SH-SY5Y (cell line): ENCODE data around the gene MTMR12.

Experiments
- GATA2 ChIP-seq: IDR thresholded peaks from 2 replicates; pipeline ENCODE4 v1.6.1; 2011; ENCODE audit warnings: mild to moderate bottlenecking, low read depth, low read length
- GATA3 ChIP-seq: IDR thresholded peaks from 2 replicates; pipeline ENCODE4 v1.6.1; 2011; ENCODE audit warnings: low read depth, mild to moderate bottlenecking, low read length, moderate library complexity

DNA sequence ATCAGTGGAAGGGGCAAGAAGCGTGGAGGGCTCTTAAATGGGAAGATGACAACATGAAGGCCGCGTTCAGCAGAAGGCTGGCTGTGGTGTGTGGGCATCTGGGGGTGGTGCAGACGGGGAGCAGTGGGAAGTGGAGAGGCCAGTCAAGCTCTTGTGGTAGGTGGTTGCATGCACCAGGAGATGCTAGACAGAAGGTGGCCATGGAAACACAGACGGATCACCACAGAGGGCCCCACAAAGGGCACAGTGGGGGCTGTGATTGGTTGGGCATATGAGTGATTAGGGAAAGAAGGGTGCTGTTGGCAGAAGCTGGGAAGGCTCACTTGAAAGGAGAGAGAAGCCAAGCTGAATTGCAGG is 14.7 kb downstream of the MTMR12 start:
- TF ChIP-seq GATA2 (no peak), GATA3 (no peak)
